Left hindlimb (tissue), 1 donor: ENCODE results near the gene EFCAB8.

Experiments used
- DNase-seq: peaks from one replicate; pipeline ENCODE4 v3.0.0-alpha.2; 2018

EFCAB8 gene

GRCh38 chr20:33009214-33010132, 150.8 kb downstream of the EFCAB8 start:
- DNase-seq, result no peak

- DNase-seq, result no peak
Observed at GRCh38 chr20:33010133-33010504, 151.4 kb downstream of the EFCAB8 start.

DNA sequence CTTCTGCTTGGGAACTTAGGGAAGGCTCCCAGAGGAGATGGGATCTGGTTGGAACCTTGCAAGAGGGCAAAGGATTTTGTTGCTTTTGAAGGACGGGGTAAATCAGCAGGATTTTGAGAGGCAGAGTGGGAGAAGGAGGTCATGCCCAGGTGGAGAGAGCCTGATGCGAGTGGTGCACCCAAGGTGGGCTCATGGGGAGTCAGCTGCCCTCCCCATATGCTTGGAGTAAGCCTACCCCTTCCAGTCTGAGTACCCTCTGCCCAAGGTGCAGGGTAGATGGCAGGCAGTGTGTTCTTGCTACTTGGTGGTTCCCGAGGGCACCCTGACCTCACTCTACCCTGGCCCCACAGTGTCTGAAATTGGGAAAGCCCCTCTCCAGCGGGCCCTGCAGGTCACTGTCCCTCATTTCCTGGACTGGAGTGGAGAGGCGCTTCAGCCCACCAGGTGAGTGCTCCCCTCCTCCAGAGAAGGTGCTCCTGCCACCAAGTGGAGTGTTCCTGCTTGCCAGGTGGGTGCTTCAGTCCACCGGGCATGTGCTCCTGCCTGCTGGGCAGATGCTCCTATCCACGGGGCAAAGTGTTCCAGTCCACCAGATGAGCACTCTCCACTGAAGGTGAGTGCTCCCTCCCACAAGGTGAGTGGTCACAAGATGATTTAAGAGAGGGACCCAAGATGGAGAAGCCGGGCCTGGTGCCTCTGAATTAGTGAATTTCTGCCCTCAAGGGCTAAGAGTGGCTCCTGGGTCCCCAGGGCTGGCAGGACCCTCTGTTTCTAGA, 152.1 kb downstream of the EFCAB8 start:
- no peak for DNase-seq
